GM18873 (cell line): Measurements from ENCODE around the gene S100A10.

Experiments
- ATAC-seq: cut with Tn5 transposase; IDR thresholded peaks from one replicate; pipeline ENCODE4 v1.9.1; 2021; ENCODE audit warnings: mild to moderate bottlenecking, moderate library complexity, moderate number of reproducible peaks; ENCODE audit not compliant: unreplicated experiment, low FRiP score

S100A10 gene

DNA sequence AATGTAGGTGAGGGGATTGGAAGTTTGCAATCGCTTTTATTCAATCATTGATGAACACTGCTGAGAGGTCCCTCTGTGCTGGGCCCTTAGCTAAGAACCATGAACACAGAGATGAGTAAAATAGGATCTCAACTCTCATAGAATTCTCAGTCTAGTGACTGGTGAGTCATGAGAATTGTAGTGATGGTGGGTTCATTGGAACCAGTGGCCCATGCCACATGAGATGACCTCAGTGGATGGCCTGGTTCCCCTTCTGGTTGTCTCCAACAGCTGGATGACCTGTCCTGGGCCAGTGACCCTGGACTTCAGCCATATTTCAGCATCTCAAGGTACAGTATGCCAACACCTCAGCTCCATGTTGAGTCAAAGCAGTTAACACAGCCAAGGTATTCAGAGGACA lies 21.3 kb upstream of the S100A10 start:
- ATAC-seq: no peak

DNA sequence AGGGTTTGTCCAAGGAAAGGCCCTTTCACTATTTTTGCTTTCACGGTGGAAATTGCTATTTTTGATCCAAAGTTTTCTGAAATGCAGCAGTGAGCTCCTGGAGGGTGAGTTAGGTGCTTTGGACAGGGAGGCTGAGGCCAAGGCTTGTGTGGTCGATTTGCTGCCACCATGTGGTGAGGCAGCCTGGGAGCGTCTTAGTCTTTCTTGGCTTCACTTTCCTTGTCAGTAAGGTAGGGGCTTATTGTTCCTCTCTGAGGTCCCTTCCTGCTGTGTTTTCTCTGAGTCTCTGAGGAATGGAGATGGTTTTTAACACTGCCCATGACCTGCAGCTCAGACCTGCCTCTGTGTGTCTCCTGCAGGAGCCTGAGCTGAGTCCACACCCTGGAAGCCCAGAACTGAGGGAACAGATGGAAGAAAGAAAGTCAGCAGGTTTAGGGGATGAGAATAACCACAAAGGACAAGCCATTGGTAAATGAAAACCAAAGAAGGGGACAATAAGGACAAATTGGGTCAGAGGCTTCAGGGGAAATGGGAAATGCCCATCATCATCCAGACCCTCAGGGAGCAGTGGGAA lies 20.1 kb upstream of the S100A10 start:
- no peak for ATAC-seq

DNA sequence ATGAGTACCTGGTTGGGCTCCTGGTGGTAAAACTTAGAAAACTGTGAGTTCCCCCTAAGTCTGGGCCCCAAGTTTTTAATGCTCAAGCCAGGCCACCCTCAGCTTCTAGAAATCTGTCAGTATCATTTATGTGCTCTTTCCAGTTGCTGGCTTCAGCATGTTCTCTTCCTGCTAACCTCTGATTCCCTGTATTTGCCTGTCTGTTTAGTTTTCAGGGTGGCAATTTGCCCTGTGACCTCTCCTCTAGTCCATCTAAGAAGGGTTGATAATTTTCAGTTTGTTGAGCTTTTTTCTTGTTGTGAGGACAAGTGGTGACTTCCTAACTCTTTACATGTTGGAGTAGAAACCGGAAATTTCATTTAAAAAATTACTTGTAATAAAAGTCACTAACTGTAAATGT lies 16.0 kb upstream of the S100A10 start:
- no peak for ATAC-seq

DNA sequence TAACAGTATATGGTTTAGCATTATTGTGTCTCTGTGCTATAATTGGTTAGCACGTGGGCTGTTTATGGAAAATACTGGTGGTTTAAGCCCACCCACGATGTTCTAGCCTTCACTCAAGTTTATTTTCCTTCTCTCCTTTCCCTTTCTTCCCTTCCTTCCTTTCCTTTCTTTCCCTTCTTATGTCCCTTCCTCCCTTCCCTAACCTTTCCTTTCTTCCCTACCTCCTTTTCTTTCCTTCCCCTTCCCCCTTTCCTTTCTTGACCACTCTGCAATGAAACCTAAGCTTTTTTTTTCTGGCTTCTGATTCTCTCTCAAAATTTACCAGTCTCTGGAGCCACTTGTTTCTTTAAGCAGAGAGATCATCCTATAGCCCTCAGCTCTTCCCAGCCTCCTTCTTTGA lies 13.4 kb upstream of the S100A10 start:
- ATAC-seq: no peak

DNA sequence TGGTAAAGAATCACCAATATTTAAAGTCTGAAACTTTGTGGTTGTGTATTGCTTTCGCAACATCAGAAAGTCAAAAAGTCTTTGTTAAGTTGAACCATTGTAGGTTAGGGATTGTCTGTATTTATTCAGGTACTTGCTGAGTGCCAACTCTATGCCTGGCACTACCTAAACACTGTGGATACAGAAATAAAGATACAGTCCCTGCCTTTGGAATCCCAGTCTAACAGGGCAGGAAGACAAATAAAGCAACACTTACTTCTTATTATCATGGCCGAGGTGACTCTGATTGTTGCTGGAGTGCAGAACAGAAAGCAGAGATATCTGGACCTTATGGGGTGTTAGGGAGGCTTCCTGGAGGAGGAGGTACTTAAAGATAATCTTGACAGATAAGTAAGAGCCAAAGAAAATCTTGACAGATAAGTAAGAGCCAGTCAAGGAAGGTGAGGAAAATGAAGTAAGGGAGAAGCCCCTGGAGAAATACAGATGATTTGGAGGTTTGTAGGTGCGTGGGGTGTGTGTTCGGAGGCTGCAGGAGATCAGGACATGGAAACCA lies 11.8 kb upstream of the S100A10 start:
- ATAC-seq: no peak

DNA sequence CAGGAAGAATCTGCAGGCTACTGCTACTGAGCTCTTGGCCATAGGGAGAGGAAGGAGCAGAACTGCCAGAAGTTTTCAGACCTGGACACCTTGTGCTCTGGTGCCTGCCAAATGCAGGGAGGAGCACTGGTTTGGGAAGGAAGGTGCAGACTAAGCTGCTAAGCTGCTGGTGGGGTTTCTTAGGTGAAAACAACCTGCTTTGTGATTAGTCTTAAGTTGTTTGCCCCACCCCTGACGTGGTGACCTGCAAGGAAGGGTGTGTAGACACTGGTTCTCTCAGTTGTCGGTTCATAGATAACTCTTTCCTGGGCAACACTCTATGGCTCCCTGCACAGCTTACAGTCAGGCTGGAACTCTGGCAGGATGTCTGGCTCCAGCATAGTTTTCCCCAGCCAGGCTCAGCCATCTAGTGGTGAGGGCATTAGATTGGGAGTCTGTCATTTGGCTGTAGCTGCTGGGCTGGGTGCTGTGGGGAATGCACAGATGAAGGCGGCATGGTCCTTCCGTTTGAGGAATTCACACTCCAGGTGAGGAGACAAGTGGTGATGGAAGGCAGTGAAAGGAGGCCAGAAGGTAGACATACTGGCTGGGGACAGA lies 10.3 kb upstream of the S100A10 start:
- ATAC-seq: no peak

DNA sequence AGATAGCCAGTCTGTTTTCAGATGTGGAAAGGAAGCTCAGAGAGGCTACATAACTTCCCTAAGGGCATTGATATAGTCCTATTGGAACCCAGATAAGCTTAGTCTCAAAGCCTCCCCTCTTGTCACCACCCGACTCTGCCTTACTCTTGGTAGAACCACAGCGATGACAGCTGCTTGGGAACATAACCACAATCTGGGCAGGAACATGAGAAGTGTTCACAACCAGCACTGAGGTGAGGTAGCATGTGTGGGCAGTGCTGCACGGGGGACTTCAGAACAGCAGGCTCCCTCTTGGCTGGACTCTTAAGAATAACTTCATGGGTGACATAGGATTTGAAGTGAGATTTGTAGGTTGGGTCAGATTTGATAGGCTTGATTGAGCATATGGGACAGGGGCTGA lies 9.3 kb upstream of the S100A10 start:
- ATAC-seq: no peak

DNA sequence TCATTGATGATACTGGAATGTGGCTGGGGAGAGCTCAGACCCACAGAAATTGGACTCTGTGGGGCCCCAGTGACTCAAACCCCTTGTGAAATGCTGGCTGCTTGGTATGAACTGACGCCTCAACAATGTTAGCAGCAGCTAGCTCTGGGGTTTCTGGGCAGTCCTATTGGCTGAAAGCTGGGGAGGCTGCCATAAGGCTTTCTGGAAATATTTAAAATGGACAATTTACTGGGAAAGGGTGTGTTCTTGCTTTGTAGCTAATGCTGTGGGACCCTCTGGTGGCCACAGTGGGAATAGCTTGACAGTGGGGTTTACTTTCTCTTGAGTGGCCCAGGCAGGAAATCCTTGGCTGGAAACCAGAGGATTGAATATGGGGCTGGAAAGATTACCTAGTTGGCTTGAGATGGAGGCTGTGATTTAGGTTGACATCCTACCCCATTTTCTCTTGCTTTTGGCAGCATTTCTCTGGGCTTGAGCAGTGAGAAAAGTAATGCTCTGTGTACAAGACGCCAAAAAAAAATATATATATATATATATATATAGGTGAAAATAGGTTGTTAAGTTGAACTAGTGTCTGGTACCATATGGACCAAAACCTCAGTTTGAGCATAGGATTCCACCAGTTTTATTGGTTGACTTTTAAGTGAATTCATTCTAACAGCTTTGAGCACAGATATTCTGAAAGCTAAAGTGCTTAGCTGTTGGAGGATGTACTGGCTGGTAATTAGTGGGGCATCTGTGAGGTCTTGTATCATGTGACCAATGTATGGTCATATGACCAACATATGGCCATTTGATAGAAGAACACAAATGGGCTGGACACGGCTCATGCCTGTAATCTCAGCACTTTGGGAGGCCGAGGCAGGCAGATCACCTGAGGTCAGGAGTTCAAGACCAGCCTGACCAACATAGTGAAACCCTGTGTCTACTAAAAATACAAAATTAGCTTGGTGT lies 8.2 kb upstream of the S100A10 start:
- no peak for ATAC-seq

DNA sequence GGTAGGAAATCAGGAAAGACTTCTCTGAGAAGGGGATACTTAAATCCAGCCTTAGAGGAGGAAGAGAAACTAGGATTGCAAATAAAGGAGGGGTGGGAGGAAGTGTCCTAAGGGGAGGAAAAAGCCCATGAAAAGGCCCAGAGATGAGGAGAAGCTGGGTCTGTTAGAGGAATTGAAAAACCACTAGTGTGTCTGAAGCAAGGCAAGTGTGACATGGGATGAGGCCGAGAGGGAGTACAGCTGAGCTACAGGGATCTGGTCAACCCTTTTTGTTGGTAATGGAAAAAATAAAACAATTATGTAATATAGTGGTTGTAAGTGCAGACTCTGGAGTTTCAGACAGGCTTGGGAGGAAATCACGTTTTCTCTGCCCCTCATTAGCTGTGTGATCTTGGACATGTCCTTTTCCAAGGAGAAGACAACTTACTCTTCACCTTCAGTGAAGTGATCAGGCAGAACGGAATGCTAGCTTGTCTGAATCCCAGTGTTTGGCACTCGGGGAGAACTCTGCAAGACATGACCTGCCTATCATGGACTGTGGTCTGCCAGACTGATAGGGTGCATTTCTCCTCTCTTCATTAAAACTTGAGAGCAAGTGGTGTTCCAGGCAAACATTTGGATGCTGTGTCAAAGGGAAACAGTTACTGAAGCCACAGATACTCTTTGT lies 7.4 kb upstream of the S100A10 start:
- no peak for ATAC-seq

DNA sequence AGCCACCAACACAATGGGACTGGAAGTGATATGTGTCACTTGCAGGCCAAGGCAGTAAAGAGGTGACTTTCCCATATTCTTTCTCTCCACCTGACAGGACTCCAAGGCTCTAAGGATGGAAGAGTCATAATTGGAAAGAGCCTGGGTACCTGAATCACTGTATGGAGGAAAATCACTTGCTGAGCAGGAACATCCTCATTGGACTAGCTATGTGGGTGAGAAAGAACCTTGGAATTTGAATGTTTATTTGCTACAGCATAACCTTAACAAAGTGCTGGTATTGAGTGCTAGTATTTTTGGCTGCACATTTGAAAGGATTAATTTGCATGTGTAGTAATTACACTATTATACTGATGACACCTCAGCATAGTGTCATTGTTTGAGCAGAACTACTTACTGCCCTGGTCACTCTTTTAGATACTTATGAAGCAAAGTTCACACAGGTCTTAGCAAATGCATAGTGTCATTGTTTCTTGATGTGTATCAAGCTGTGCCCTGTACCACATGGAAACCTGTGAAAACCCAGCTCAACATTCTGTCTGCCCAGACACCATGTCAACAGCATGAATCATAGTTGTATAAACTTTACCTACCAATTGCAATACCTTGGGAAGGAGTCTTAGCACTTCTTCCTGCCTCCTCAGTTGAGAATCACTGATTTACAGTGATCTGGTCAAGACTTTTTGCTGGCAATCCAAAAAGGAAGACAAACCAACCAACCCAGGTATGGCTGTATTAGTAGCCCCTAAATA lies 5.1 kb upstream of the S100A10 start:
- no peak for ATAC-seq

DNA sequence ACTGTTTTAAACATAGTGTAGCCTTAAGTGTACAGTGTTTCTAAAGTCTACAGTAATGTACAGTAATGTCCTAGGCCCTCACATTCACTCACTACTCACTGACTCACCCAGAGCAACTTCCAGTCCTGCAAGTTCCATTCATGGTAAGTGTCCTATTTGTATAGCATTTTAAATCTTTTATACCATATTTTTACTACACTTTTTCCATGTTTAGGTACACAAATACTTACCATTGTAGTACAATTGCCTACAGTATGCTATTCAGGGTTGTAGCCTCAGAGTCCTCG lies 3.6 kb upstream of the S100A10 start:
- ATAC-seq: no peak

DNA sequence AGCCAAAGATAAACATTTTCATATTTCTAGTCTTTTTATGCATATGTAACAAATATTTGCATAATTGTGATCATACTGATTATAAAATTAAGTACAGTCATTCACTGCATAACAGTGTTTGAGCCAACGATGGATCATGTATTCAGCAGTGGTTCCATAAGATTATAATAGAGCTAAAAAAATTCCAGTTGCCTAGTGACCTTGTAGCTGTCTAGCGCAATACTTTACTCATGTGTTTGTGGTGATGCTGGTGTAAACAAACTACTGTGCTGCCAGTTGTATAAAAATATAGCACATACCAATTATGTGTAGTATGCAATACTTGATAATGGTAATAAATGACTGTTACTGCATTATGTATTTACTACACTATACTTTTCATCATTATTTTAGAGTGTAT lies 2.1 kb upstream of the S100A10 start:
- ATAC-seq: no peak

DNA sequence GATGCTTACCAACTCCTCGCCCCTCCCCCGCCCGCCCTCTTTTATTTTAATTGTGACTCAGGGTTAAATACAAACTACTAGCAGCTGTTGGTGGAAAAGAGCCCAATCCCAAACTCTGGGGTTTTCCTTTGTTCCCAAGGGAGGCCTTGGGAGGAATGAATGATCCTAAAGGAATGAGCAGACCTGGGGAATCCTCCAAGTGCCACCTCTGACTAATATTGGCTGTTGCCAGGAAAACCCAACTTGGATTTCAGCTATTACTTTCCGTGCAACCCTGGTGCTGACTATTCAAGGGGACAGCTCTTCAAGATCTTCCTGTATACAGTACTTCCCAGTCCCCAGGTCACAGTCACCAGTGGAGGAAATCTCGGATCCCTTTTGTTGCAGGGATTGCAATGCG lies 1.3 kb upstream of the S100A10 start:
- no peak for ATAC-seq

DNA sequence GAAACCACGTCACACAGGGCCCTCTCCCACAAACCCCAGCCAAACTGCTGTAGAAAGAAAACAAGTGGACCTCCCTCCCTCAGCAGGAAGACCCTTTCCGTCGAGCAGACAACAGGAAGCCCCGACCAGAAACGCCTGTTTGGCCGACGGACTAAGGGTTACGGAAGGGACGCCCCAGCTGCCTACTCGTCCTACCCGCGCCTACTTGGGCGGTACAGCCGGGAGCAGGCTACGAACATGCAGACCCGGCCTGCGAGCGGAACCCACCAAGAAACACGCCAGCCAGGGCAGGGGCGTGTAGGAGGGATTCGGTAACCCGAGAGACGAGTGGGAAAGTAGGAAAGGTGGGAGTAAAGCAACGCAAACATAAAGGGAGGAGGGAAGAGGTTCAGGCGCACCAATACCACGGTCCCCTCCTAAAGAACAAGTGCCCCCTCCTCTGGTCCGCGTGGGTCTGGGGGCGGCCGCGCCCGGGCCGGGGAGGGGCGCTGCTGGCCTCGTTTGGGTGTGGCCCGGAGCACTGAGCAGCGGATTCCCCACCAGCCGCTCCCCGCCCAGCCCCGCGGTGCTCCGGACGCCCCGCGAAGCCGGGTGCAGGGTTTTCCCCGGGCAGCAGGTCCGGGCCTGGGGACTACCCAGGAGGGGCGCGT lies 450 bp downstream of the S100A10 start:
- no peak for ATAC-seq

DNA sequence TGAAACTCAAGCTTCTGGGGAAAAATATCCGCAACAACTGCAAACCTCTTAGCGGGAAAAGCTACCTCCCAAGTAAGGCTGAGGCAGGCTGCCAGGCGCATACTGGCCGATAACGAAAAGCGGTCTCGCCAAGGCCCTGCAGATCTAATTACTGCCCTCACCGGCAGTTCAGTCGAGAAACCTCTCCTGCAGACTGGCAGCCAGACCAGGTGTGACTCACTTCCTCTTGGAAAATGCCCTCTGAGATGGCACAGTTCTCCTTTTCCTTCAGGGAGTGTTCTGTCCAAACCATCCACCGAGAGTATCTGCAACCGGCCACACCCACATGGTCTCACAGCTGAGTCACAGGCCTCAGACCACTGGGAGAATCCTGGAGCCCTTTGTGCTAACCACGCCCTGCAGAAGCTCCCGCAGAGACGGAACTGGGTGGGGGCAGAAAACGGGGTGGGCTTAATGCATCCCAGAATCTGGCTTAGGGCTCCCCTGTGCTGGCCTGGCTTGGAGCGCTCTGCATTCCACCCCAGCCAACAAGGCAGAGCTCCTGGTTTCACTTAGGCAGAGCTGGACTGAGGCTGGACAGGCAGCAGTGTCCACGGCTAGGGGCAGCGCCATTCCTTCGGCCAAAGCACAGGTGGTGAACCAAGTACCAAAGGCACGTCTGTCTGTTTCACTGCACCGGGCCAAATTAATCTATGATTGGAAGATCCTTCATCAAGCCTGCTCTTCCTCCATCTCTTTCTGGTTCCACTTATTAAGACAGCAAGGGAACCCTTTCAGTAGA lies 1.2 kb downstream of the S100A10 start:
- no peak for ATAC-seq

DNA sequence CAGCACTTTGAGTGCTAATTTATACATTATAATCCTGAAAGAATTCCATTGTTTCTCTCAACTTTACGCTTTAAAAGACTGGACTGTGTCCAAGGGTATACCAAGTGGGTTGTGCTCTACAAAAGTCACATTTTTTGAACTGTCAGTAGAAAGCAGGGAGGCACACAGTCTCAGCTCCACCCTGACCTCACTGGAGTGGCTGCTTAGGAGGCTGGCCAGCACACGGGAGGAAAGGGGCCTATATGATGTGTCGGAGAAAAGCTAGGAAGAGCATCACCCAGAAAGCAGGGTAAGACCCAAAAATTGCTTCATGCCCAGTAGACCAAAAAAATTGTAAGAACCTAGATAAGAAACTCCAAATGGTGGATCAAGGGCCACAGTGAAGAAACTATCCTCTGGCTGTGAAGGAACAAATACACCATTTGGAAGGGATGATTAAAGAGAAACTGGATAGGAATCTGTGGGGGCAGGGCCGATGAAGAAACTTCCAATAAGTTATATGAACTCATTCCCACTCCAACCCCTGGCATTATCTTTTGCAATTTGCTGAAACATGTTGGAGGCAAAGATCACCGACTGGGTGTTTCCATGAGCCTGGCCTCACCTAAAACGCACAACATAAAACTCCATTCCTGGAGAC lies 1.9 kb downstream of the S100A10 start:
- no peak for ATAC-seq

DNA sequence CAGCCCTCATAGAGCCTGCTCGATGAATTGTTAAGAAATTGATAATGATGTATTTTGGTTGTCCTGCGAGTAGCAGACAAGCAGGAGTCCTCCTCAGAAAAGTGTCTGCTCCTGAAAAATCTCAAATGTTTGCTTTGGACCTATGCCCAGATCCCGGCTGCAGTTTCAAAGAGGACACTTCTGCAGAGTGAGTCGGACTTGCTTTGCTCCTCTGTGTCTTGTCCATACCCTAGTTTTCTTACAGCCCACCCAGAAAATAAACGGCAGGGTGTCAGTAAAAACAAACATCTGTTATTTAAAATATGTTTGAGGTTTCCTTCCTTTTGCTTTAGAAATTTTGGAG lies 2.8 kb downstream of the S100A10 start:
- no peak for ATAC-seq

DNA sequence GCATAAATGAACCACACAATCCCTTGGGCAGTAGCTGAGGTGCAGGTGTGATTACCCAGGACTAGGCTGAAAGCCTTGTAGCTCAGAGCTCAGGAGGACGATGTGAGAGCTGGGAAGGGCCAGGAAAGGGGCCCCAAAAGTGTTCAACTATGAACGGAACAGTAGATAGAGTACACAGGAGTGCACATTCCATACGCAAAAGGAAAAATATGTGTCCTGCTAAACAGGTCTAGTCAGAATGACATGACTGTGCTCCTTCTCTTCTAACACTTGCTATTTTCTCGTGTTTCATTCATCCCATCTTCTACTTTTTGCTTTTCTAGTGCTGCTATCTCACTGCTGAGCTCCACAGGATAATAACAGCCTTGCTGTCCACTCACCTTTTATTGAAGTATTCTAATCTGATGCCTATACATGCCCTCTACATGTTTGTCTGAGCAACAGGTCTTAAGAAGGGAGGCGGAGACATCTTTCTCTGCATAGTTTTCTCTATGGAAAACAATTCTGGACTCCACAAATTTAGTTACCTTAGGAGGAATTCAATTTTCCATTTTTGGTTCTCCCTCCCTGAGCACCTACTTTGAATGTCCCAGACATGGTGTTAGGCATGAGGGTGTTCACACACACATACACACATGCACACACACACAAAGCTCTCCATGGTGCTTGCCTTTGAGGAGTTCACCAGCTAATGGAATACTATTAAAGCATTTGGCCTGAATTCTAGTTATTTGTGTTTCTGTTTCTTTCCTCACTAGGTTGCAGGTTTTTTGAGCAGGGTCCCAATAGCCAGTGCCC lies 3.4 kb downstream of the S100A10 start:
- ATAC-seq: no peak
